Fibroblast of villous mesenchyme (primary cell): Measurements from ENCODE around the gene FBXO33. TPM values are rescaled to one million over a fixed set of nuclear protein-coding genes. Genes with fewer than 3 reads are reported as not detected.

ENCODE experiments used
- DNase-seq: peaks from one replicate; pipeline ENCODE4 v3.0.0-alpha.2; 2010; ENCODE audit warnings: low read depth
- H3K4me3 ChIP-seq: 2 replicates; pipeline ENCODE4 v1.5.1; 2011; ENCODE audit warnings: low read depth, mild to moderate bottlenecking, low read length
- total RNA-seq: library from RNA; depleted of rRNA; stranded (reverse); fragments of >200 nt; gene quantifications from 2 replicates; pipeline ENCODE4 v1.2.3, GENCODE V29; 2012
- TF ChIP-seq, protein P1 (sequence below): IDR thresholded peaks from 2 replicates; pipeline ENCODE4 v1.5.1; 2012; ENCODE audit warnings: low read depth, mild to moderate bottlenecking, low read length; ENCODE audit not compliant: insufficient read depth

FBXO33 gene
- total RNA-seq, 1 donor, result 19.4 TPM

DNA sequence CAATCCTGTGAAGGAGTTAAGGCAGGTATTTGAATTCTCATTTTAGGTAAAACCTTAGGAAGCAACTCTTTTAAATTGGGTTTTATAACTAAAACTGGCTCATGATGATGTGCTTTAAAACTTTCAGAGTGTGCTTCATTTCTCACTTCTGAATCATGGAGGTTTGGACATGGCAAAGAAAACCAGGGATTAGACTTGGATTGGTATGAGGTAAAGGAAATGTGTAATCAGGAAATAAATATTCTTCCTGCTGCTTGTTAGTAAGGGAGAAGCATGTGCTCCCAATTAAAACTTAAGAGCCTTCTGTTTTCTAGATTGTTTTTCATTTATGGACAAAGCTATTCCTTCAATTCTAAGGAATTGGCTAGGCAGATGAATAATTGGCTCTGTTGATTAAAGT lies 57.4 kb downstream of the FBXO33 start:
- H3K4me3 ChIP-seq, result no peak overlapping the region
- TF ChIP-seq, protein P1, sequence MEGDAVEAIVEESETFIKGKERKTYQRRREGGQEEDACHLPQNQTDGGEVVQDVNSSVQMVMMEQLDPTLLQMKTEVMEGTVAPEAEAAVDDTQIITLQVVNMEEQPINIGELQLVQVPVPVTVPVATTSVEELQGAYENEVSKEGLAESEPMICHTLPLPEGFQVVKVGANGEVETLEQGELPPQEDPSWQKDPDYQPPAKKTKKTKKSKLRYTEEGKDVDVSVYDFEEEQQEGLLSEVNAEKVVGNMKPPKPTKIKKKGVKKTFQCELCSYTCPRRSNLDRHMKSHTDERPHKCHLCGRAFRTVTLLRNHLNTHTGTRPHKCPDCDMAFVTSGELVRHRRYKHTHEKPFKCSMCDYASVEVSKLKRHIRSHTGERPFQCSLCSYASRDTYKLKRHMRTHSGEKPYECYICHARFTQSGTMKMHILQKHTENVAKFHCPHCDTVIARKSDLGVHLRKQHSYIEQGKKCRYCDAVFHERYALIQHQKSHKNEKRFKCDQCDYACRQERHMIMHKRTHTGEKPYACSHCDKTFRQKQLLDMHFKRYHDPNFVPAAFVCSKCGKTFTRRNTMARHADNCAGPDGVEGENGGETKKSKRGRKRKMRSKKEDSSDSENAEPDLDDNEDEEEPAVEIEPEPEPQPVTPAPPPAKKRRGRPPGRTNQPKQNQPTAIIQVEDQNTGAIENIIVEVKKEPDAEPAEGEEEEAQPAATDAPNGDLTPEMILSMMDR, result no peak
- DNase-seq, result peak; percentile 54

DNA sequence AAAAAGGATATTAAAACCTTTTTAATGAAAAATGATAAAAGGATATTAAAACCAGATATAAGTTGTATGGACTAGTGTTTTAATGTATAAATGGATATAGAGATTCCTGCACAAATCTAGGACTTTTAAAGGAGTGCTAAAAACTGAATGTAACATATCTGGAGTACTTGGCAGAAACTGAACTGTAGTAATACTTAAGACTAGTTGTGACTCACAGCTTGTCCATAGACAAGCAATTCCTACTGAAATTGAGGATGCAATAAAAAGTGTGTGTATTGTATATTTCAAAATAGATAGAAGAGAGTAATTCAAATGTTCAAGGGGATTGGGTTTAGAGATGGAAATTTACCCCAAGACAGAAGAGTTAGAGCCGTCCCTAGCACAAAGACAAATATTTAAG lies 59.6 kb downstream of the FBXO33 start:
- TF ChIP-seq, protein P1, result no peak
- no peak overlapping the region for H3K4me3 ChIP-seq
- no peak for DNase-seq

DNA sequence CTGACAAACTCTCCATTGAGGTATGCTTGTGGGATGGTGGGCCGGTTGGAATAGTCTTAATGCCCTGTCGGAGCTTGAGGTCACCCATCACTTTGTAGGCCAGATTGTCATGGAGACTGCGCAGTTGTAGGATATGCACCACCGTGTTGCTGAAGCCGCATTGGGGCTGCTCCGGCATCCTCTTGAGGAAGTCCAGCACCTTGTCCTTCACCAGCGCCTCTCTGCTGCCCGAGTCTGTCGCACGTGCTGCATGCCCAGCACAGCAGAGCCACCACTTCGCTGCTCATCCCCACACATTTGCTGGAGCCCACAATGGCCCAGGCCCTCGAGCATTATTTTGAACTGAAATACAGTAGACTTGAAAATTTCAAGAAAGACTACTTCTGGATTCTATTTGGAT lies 61.8 kb downstream of the FBXO33 start:
- no peak overlapping the region for H3K4me3 ChIP-seq
- DNase-seq, result no peak
- TF ChIP-seq, protein P1, result no peak

DNA sequence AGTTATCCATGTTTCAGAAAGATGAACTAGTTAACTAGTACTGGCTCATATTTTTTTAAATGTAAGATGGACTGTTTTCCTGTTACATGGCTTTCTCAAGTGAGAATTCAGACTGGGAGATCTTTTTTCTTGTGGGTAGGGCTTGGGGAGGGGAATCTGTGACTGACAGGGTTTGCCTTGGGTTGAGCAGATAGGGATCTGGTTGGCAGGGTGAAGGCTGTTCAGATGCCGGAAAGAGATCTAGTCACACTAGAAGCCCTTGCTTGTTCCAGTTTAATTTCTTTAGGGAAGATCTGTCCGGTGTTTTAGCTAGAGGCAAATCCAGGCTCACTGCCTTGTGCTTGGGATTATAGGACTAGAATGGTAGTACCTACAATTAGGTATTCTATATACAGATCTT lies 63.2 kb downstream of the FBXO33 start:
- TF ChIP-seq, protein P1, result no peak
- H3K4me3 ChIP-seq, result no peak overlapping the region
- DNase-seq, result no peak

DNA sequence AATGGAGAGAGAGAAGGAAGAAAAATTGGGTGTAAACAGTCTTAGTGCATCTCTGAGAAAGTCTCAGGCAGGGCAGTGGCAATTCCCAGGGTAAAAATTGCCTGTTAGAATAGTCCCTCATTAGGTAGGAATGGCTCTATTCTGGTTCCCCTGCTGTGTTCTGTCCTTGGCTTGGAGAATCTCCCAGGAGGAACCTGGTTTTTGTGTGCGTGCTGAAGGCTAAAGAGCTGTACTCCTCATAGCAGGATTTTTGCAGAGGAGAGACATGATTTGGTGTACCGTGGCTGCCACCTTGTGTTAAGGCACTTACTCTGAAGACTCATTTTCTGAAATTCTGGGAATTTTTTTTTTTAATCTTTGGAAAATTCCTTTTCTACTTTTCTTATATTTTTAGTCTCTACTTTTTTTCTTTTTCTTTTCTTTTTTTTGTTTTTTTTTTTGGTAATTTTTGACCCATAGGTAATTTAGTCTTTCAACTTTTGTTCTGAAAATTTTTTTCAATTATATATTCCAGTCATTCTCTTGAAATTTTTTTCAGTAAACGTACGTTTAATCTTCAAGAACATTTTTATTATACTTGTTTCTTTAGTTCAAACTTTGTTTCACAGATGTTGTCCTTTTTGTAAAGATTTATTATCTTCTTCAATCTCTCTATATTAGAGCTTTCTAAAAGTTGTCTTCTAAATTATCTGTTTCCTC lies 63.8 kb downstream of the FBXO33 start:
- DNase-seq, result peak; percentile 80
- TF ChIP-seq, protein P1, result peak; percentile 61
- H3K4me3 ChIP-seq, result no peak overlapping the region

DNA sequence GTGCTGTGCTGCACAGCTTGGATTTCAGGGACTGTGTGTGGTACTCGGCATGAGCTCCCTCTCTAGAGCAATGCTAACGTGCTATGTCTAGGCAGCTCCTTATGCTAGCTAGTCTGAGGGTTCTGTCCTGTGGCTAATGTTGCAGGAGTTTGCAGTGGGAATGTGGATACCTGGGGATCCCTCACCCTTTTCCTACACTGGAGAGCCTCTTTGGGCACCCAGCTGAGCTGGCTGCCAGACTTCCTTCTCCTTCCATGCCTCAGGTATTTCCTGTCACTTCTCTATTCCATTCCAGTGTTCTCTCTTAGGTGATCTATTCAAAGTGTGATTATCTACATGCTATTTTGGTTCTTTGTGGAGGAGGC lies 64.9 kb downstream of the FBXO33 start:
- no peak for DNase-seq
- H3K4me3 ChIP-seq, result no peak overlapping the region
- TF ChIP-seq, protein P1, result no peak
